Mesenchymal stem cell (in vitro differentiated cells and primary cell): ENCODE results near the gene MYOCOS.

Experiments
- DNase-seq: peaks from one replicate; pipeline ENCODE4 v3.0.0-alpha.2; 2013
- H2AFZ ChIP-seq: one replicate; pipeline ENCODE4 v1.6.1; 2013; ENCODE audit warnings: low read depth, mild to moderate bottlenecking, control low read depth, inconsistent platforms, low read length, moderate library complexity
- H2AK5ac ChIP-seq: 2 replicates; pipeline ENCODE4 v1.6.1; 2013; ENCODE audit warnings: low read length, moderate library complexity, mild to moderate bottlenecking, inconsistent platforms; ENCODE audit not compliant: severe bottlenecking
- H2BK120ac ChIP-seq: one replicate; pipeline ENCODE4 v1.6.1; 2013; ENCODE audit warnings: low read depth, mild to moderate bottlenecking, inconsistent platforms, low read length, moderate library complexity
- H2BK12ac ChIP-seq, 2 experiments: one replicate each; pipeline ENCODE4 v1.6.1; 2013; ENCODE audit warnings: inconsistent platforms in 2 of 2, low read length in 2 of 2, mild to moderate bottlenecking in 2 of 2, moderate library complexity in 2 of 2, control low read depth in 1 of 2
- H2BK15ac ChIP-seq: one replicate; pipeline ENCODE4 v1.6.1; 2013; ENCODE audit warnings: mild to moderate bottlenecking, low read depth, inconsistent platforms; ENCODE audit not compliant: poor library complexity, severe bottlenecking
- H2BK5ac ChIP-seq: 2 replicates; pipeline ENCODE4 v1.6.1; 2013; ENCODE audit warnings: low read depth, mild to moderate bottlenecking, low read length, control low read depth, inconsistent platforms; ENCODE audit not compliant: poor library complexity, severe bottlenecking
- H3K14ac ChIP-seq, 2 experiments: one replicate each; pipeline ENCODE4 v1.6.1; 2013; ENCODE audit warnings: inconsistent platforms in 2 of 2, low read length in 2 of 2, control low read depth in 1 of 2, mild to moderate bottlenecking in 1 of 2, moderate library complexity in 1 of 2
- H3K18ac ChIP-seq, 2 experiments: one replicate each; pipeline ENCODE4 v1.6.1; 2013; ENCODE audit warnings: inconsistent platforms in 2 of 2, low read length in 2 of 2, control low read depth in 1 of 2, low read depth in 1 of 2, mild to moderate bottlenecking in 1 of 2
- H3K23ac ChIP-seq, 2 experiments: one replicate each; pipeline ENCODE4 v1.6.1; 2013; ENCODE audit warnings: inconsistent platforms in 2 of 2, low read length in 2 of 2, mild to moderate bottlenecking in 2 of 2, moderate library complexity in 2 of 2, control low read depth in 1 of 2
- H3K27ac ChIP-seq: 2 replicates; pipeline ENCODE4 v1.5.1; 2013; ENCODE audit warnings: mild to moderate bottlenecking, moderate library complexity, low read length, control low read depth, inconsistent platforms; ENCODE audit not compliant: poor library complexity, severe bottlenecking
- H3K27me3 ChIP-seq, 2 experiments: 2 replicates each; pipeline versions ENCODE4 v1.6.1 to v1.7.0; 2013; ENCODE audit warnings: low read length in 2 of 2, mild to moderate bottlenecking in 2 of 2, moderate library complexity in 2 of 2, control low read depth in 1 of 2, inconsistent platforms in 1 of 2; ENCODE audit not compliant: control insufficient read depth in 1 of 2, insufficient read depth in 1 of 2
- H3K36me3 ChIP-seq, 2 experiments: 2 replicates each; pipeline versions ENCODE4 v1.6.1 to v1.7.0; 2013; ENCODE audit warnings: low read length in 2 of 2, control low read depth in 1 of 2, inconsistent platforms in 1 of 2, low read depth in 1 of 2, mild to moderate bottlenecking in 1 of 2; ENCODE audit not compliant: insufficient read depth in 2 of 2, control insufficient read depth in 1 of 2
- H3K4ac ChIP-seq, 2 experiments: one replicate each; pipeline ENCODE4 v1.6.1; 2013; ENCODE audit warnings: inconsistent platforms in 2 of 2, low read length in 2 of 2, mild to moderate bottlenecking in 2 of 2, moderate library complexity in 2 of 2, control low read depth in 1 of 2, low read depth in 1 of 2
- H3K4me1 ChIP-seq: 2 replicates; pipeline ENCODE4 v1.6.1; 2013; ENCODE audit warnings: low read depth, low read length, control low read depth; ENCODE audit not compliant: control insufficient read depth, insufficient read depth
- H3K4me2 ChIP-seq: 2 replicates; pipeline ENCODE4 v1.6.1; 2013; ENCODE audit warnings: low read length, mild to moderate bottlenecking, inconsistent platforms; ENCODE audit not compliant: poor library complexity, severe bottlenecking
- H3K4me3 ChIP-seq, 2 experiments: 2 replicates each; pipeline versions ENCODE4 v1.5.1 to v1.7.0; 2013; ENCODE audit warnings: low read length in 2 of 2, mild to moderate bottlenecking in 2 of 2, control low read depth in 1 of 2, low read depth in 1 of 2; ENCODE audit not compliant: insufficient read depth in 1 of 2
- H3K79me1 ChIP-seq: replicated peaks from 2 replicates; pipeline ENCODE4 v1.6.1; 2013; ENCODE audit warnings: mild to moderate bottlenecking, control low read depth, low read length, inconsistent platforms; ENCODE audit not compliant: poor library complexity, severe bottlenecking
- H3K9ac ChIP-seq: 2 replicates; pipeline ENCODE4 v1.7.0; 2013; ENCODE audit warnings: mild to moderate bottlenecking, low read length, moderate library complexity
- H3K9me3 ChIP-seq: 2 replicates; pipeline ENCODE4 v1.7.0; 2013; ENCODE audit warnings: mild to moderate bottlenecking, low read length; ENCODE audit not compliant: control insufficient read depth
- H4K8ac ChIP-seq: one replicate; pipeline ENCODE4 v1.6.1; 2013; ENCODE audit warnings: inconsistent platforms, mild to moderate bottlenecking, low read length, moderate library complexity
- H4K91ac ChIP-seq: one replicate; pipeline ENCODE4 v1.6.1; 2013; ENCODE audit warnings: mild to moderate bottlenecking, low read length, inconsistent platforms
- WGBS: methylation state at CpG from one replicate; pipeline ENCODE4 v1.1.7; 2013; ENCODE audit warnings: mixed read lengths; 5-methylcytosine and 5-hydroxymethylcytosine counted together

Gene MYOCOS

DNA sequence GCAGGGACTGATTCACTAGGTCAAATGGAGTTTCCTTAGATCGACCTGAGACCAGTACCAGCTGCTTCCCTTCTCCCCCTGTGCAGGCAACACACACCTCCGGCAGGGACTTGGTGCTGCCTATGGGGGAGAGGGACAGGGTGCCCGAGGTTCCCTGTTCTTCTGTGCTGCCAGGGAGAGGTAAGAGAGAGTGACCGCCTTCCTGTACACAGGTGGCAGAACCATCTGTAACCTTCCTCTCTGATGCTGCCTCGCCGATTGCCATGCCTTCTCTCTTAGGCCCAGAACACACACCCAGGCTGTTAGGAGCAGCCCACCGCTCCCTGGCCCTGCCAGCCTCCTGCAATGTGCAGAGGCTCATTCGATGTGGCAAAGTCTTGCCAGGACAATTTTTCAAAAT lies 21.1 kb downstream of the MYOCOS start:
- no peaks in the 10 kb centered on the region for H3K79me1 ChIP-seq
- H3K27me3 ChIP-seq = peaks cover 0 to 10% of the 10 kb centered on the region in 2 experiments
- 90% methylated on average over 7 of the region's 8 CpGs for WGBS
- peaks cover 3% of the 10 kb centered on the region for H3K4me1 ChIP-seq
- no peak overlapping the region for H2BK12ac ChIP-seq
- no peak overlapping the region for H2BK120ac ChIP-seq
- H3K23ac ChIP-seq = peak overlapping the region in 1 of 2 experiments; percentile 5
- H4K91ac ChIP-seq = no peak overlapping the region
- H3K14ac ChIP-seq = no peak overlapping the region
- no peak for DNase-seq
- no peak overlapping the region for H4K8ac ChIP-seq
- no peaks in the 10 kb centered on the region for H3K36me3 ChIP-seq
- no peak overlapping the region for H3K4ac ChIP-seq
- no peak overlapping the region for H2BK15ac ChIP-seq
- H3K18ac ChIP-seq = no peak overlapping the region
- no peak overlapping the region for H3K4me2 ChIP-seq
- H3K9me3 ChIP-seq = no peaks in the 10 kb centered on the region
- H2BK5ac ChIP-seq = no peak overlapping the region
- H3K9ac ChIP-seq = no peak overlapping the region
- no peak overlapping the region for H2AFZ ChIP-seq
- H3K27ac ChIP-seq = no peak overlapping the region
- H3K4me3 ChIP-seq = no peak overlapping the region
- H2AK5ac ChIP-seq = no peak overlapping the region

DNA sequence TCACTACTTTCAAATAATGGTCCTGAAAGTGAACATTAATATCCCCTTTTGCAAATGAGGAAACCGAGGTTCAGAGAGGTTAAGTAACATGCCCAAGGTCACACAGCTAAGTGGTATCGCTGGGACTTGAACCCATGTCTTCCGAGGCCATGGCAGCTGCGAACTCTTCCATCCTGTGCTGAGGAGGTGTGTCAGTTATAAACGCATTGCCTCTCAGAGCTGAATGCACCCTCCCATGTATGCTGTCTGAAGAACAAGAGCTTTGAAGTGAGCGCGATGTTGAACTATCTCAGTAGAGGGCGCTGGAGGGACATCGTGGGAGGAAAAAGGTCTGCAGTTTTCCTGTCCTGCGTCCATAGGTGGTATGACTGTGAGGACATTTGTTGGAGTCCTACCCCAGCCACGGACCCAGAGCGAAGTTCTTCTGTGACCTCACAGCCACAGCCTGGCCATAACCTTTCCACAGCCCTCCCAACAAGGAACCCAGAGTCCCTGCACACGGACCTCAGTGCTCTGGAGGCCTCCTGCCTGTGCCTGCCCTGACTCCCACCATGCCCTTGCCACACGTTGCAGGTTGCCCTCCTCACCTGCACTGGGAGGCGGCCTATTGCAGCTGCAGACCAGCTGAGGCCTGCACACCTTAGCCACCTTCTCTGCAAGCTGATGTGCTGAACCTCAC lies 22.9 kb downstream of the MYOCOS start:
- Histone ChIP-seq H2AFZ (peak overlapping the region; percentile 84), H4K8ac (peak overlapping the region; percentile 72), H3K9me3 (no peaks in the 10 kb centered on the region), H2BK5ac (no peak overlapping the region), H3K27me3 (peaks cover 0 to 10% of the 10 kb centered on the region in 2 experiments), H2BK12ac (no peak overlapping the region), H3K23ac (no peak overlapping the region), H3K27ac (no peak overlapping the region), H3K36me3 (no peaks in the 10 kb centered on the region), H2BK120ac (no peak overlapping the region), H2BK15ac (no peak overlapping the region), H3K4ac (no peak overlapping the region), H2AK5ac (no peak overlapping the region), H3K4me1 (peaks cover 3% of the 10 kb centered on the region), H3K18ac (no peak overlapping the region), H4K91ac (peak overlapping the region; percentile 36), H3K9ac (peak overlapping the region; percentile 65), H3K14ac (no peak overlapping the region), H3K4me3 (peak overlapping the region in 1 of 2 experiments; percentile 26), H3K4me2 (no peak overlapping the region), H3K79me1 (no peaks in the 10 kb centered on the region)
- WGBS = 19% methylated on average over 15 of the region's 15 CpGs
- DNase-seq = peak; percentile 85

DNA sequence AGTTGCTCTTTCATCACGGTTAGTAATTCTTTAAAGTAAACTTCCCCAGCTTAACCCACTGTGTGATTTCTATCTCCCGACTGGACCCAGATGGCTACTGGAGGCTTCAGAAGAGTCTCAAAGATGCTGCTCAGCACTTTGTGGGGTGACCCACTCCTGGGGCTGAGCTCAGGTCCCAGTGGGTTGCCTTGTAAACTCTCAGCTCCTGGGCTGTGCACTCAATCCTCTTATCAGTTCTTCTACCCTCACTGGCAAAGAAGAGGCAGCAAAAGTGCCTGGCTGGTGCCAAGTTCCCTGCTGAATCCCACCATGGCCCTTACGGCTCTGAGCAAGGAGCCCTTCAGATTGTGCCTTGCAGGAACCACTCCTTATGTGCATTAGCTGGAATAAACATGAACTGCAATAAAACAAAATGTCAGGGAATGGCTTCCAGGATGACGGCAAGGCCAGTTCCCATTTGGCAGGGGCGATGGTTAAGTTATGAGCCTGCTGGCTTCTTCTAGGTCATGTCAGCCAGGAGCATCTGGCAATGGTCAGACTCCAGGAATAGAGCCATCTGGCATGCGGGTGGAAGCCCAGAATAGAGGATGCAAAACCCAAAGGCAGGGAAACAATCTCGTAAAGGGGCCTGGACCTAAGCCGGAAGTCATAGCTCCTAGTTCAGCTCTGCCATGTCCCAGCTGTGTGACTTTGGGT lies 23.7 kb downstream of the MYOCOS start:
- H3K9ac ChIP-seq = peak overlapping the region; percentile 65
- no peaks in the 10 kb centered on the region for H3K36me3 ChIP-seq
- H3K4ac ChIP-seq = no peak overlapping the region
- no peak overlapping the region for H3K18ac ChIP-seq
- peak overlapping the region in 1 of 2 experiments; percentile 26 for H3K4me3 ChIP-seq
- no peak overlapping the region for H3K27ac ChIP-seq
- H4K91ac ChIP-seq = no peak overlapping the region
- no peak overlapping the region for H2AFZ ChIP-seq
- H3K23ac ChIP-seq = no peak overlapping the region
- no peak overlapping the region for H2BK15ac ChIP-seq
- no peak overlapping the region for H3K4me2 ChIP-seq
- no peak overlapping the region for H2BK5ac ChIP-seq
- no peak overlapping the region for H2BK120ac ChIP-seq
- no peak overlapping the region for H2AK5ac ChIP-seq
- H3K9me3 ChIP-seq = no peaks in the 10 kb centered on the region
- H3K79me1 ChIP-seq = no peaks in the 10 kb centered on the region
- no peak overlapping the region for H3K14ac ChIP-seq
- peak; percentile 5 for DNase-seq
- H3K27me3 ChIP-seq = peaks cover 0 to 10% of the 10 kb centered on the region in 2 experiments
- H2BK12ac ChIP-seq = no peak overlapping the region
- H3K4me1 ChIP-seq = peaks cover 3% of the 10 kb centered on the region
- H4K8ac ChIP-seq = no peak overlapping the region
- WGBS = 53% methylated on average over 8 of the region's 8 CpGs

DNA sequence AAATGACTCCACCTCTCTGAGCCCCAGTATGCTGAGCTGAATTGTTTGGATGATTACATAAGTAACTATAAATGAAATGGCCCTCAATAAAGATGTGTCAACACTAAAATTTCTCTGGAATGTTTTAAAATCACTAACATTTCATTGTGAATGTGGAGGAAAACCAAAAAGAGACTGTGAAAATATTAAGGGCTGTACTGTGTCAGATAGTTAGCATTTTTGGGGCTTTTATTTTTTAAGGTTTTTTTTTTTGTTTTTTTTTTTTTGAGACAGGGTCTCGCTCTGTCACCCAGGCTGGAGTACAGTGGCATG lies 24.2 kb downstream of the MYOCOS start:
- H2BK15ac ChIP-seq = no peak overlapping the region
- H3K23ac ChIP-seq = no peak overlapping the region
- H3K4me1 ChIP-seq = peaks cover 3% of the 10 kb centered on the region
- H3K4me2 ChIP-seq = no peak overlapping the region
- H4K8ac ChIP-seq = no peak overlapping the region
- no peak overlapping the region for H2BK12ac ChIP-seq
- no peaks in the 10 kb centered on the region for H3K9me3 ChIP-seq
- no peak overlapping the region for H4K91ac ChIP-seq
- H3K27me3 ChIP-seq = peaks cover 0 to 13% of the 10 kb centered on the region in 2 experiments
- no peak overlapping the region for H2AK5ac ChIP-seq
- H3K14ac ChIP-seq = no peak overlapping the region
- DNase-seq = no peak
- H3K27ac ChIP-seq = no peak overlapping the region
- no peaks in the 10 kb centered on the region for H3K79me1 ChIP-seq
- no peak overlapping the region for H3K18ac ChIP-seq
- no peak overlapping the region for H2BK120ac ChIP-seq
- H3K36me3 ChIP-seq = no peaks in the 10 kb centered on the region
- no peak overlapping the region for H2BK5ac ChIP-seq
- no peak overlapping the region for H2AFZ ChIP-seq
- 57% methylated on average over 1 of the region's 1 CpG for WGBS
- no peak overlapping the region for H3K4ac ChIP-seq
- H3K9ac ChIP-seq = no peak overlapping the region
- no peak overlapping the region for H3K4me3 ChIP-seq
